ENCODE measurements around the gene MOV10L1.

Gene MOV10L1

GRCh38 chr22:50089682-50090411, at the start of gene MOV10L1:
TSS of gene MOV10L1 (plus strand) at chr22:50090006. CDS start at chr22:50090089, 83 bp downstream.
- no peak for FAIRE-seq

- no peak for FAIRE-seq
These were observed 49.1 kb upstream of the MOV10L1 start for GRCh38 chr22:50040717-50041116.

- FAIRE-seq = no peak
These were observed 48.3 kb upstream of the MOV10L1 start for GRCh38 chr22:50041361-50042065.

- no peak for FAIRE-seq
These were observed 45.2 kb upstream of the MOV10L1 start for GRCh38 chr22:50044485-50045118.

- FAIRE-seq = no peak
These were observed 44.4 kb upstream of the MOV10L1 start for GRCh38 chr22:50045211-50046018.

- no peak for FAIRE-seq
These were observed 43.8 kb upstream of the MOV10L1 start for GRCh38 chr22:50046019-50046415.

GRCh38 chr22:50046481-50047245, 43.1 kb upstream of the MOV10L1 start:
- FAIRE-seq = no peak

- no peak for FAIRE-seq
These were observed 42.5 kb upstream of the MOV10L1 start for GRCh38 chr22:50047346-50047745.

GRCh38 chr22:50048061-50048765, 41.6 kb upstream of the MOV10L1 start:
- no peak for FAIRE-seq

GRCh38 chr22:50048836-50049235, 41.0 kb upstream of the MOV10L1 start:
- FAIRE-seq = no peak

GRCh38 chr22:50049299-50050195, 40.3 kb upstream of the MOV10L1 start:
- FAIRE-seq = no peak

- FAIRE-seq = no peak
These were observed 37.9 kb upstream of the MOV10L1 start for GRCh38 chr22:50051930-50052329.

- FAIRE-seq = no peak
These were observed 35.9 kb upstream of the MOV10L1 start for GRCh38 chr22:50053861-50054260.

- FAIRE-seq = no peak
These were observed 33.4 kb upstream of the MOV10L1 start for GRCh38 chr22:50056214-50056972.

GRCh38 chr22:50057278-50058060, 32.3 kb upstream of the MOV10L1 start:
- FAIRE-seq = no peak

- FAIRE-seq = no peak
These were observed 31.5 kb upstream of the MOV10L1 start, which contains the start of gene TTLL8 for GRCh38 chr22:50058061-50058905. TSS of gene TTLL8 (minus strand) at chr22:50058298.
